CD14-positive monocyte (primary cell): Measurements from ENCODE around the gene GALT. TPM values are rescaled to one million over a fixed set of nuclear protein-coding genes. Genes with fewer than 3 reads are reported as not detected.

Source experiments
- DNase-seq, 3 donors: peaks; one replicate each; pipeline ENCODE4 v3.0.0-alpha.2; 2011 to 2022
- H2AFZ ChIP-seq: 2 replicates; pipeline ENCODE4 v1.6.0; 2012; ENCODE audit warnings: mild to moderate bottlenecking, low read depth, low read length, inconsistent platforms; ENCODE audit not compliant: insufficient read depth, poor library complexity, severe bottlenecking
- H3K27ac ChIP-seq, 2 donors: 1 replicate in 1 of 2; 2 replicates in 1 of 2; pipeline ENCODE4 v1.5.1; 2012 to 2013; ENCODE audit warnings: low read length in 2 of 2, control low read depth in 1 of 2, inconsistent platforms in 1 of 2, low read depth in 1 of 2, mild to moderate bottlenecking in 1 of 2
- H3K27me3 ChIP-seq, 2 donors: one replicate each; pipeline versions ENCODE4 v1.6.0 to v1.6.1; 2011 to 2013; ENCODE audit warnings: low read length in 2 of 2; ENCODE audit not compliant: control insufficient read depth in 2 of 2, insufficient read depth in 2 of 2
- H3K36me3 ChIP-seq, 2 donors: replicated peaks in 1 of 2; 1 replicate in 1 of 2; 2 replicates in 1 of 2; pipeline versions ENCODE4 v1.5.1 to v1.6.1; 2012 to 2013; ENCODE audit warnings: low read length in 2 of 2, control low read depth in 1 of 2, inconsistent platforms in 1 of 2, mild to moderate bottlenecking in 1 of 2; ENCODE audit not compliant: insufficient read depth in 2 of 2, control insufficient read depth in 1 of 2
- H3K4me1 ChIP-seq, 2 donors: 1 replicate in 1 of 2; 2 replicates in 1 of 2; pipeline versions ENCODE4 v1.5.1 to v1.6.1; 2012 to 2013; ENCODE audit warnings: low read length in 2 of 2, control low read depth in 1 of 2, inconsistent platforms in 1 of 2, mild to moderate bottlenecking in 1 of 2, moderate library complexity in 1 of 2; ENCODE audit not compliant: insufficient read depth in 2 of 2, control insufficient read depth in 1 of 2
- H3K4me2 ChIP-seq: replicated peaks from 2 replicates; pipeline ENCODE3; 2012; ENCODE audit warnings: low read length, moderate library complexity, mild to moderate bottlenecking; ENCODE audit not compliant: poor library complexity, severe bottlenecking; ENCODE audit errors: extremely low read depth
- H3K4me3 ChIP-seq, 3 experiments: fragments of 200-600 bp in 1 of 3; sonication (generic) in 1 of 3; replicated peaks in 1 of 3; 1 replicate in 2 of 3; 2 replicates in 1 of 3; pipeline ENCODE4 v1.5.1; 2011 to 2013; ENCODE audit warnings: low read length in 3 of 3, mild to moderate bottlenecking in 3 of 3, control low read depth in 2 of 3, low read depth in 2 of 3, inconsistent platforms in 1 of 3, moderate library complexity in 1 of 3
- H3K79me2 ChIP-seq: 2 replicates; pipeline ENCODE4 v1.6.0; 2012; ENCODE audit warnings: mild to moderate bottlenecking, control low read depth, inconsistent platforms, low read length, moderate library complexity; ENCODE audit not compliant: insufficient read depth
- H3K9ac ChIP-seq: 2 replicates; pipeline ENCODE4 v1.6.0; 2017; ENCODE audit warnings: low read length, mild to moderate bottlenecking; ENCODE audit not compliant: insufficient read depth, poor library complexity, severe bottlenecking
- H3K9me3 ChIP-seq, 2 donors: replicated peaks in 1 of 2; 1 replicate in 1 of 2; 2 replicates in 1 of 2; pipeline versions ENCODE4 v1.5.1 to v1.6.1; 2012 to 2013; ENCODE audit warnings: low read length in 2 of 2, control low read depth in 1 of 2; ENCODE audit not compliant: control insufficient read depth in 1 of 2, insufficient read depth in 1 of 2
- H4K20me1 ChIP-seq: 2 replicates; pipeline ENCODE4 v1.6.0; 2012; ENCODE audit warnings: mild to moderate bottlenecking, low read length, control low read depth, moderate library complexity; ENCODE audit not compliant: insufficient read depth
- H3K27ac Mint-ChIP-seq, 7 donors: one replicate each; pipeline ENCODE4 v1.8.0; 2020; ENCODE audit warnings: mild to moderate bottlenecking in 7 of 7, mixed read lengths in 7 of 7, moderate library complexity in 6 of 7, inconsistent platforms in 2 of 7
- H3K27me3 Mint-ChIP-seq, 3 donors: one replicate each; pipeline ENCODE4 v1.8.0; 2021 to 2022; ENCODE audit warnings: low read depth in 3 of 3, mild to moderate bottlenecking in 3 of 3, mixed read lengths in 3 of 3, moderate library complexity in 3 of 3, inconsistent platforms in 1 of 3
- H3K36me3 Mint-ChIP-seq, 2 donors: one replicate each; pipeline ENCODE4 v1.8.0; 2020; ENCODE audit warnings: mixed read lengths in 2 of 2, inconsistent platforms in 1 of 2, mild to moderate bottlenecking in 1 of 2
- H3K4me1 Mint-ChIP-seq: one replicate; pipeline ENCODE4 v1.8.0; 2020; ENCODE audit warnings: mild to moderate bottlenecking, mixed read lengths
- H3K4me3 Mint-ChIP-seq, 2 donors: one replicate each; pipeline ENCODE4 v1.8.0; 2020; ENCODE audit warnings: mild to moderate bottlenecking in 2 of 2, mixed read lengths in 2 of 2, moderate library complexity in 1 of 2
- H3K9me3 Mint-ChIP-seq, 7 donors: one replicate each; pipeline ENCODE4 v1.8.0; 2020 to 2022; ENCODE audit warnings: mixed read lengths in 7 of 7, mild to moderate bottlenecking in 6 of 7, moderate library complexity in 6 of 7, inconsistent platforms in 2 of 7
- WGBS: methylation state at CpG from one replicate; pipeline ENCODE4 v1.1.5; 2013; ENCODE audit warnings: missing lambda C conversion rate; ENCODE audit not compliant: insufficient coverage; 5-methylcytosine and 5-hydroxymethylcytosine counted together
- intact Hi-C, 2 donors: fragments of 100-400 bp; cut with micrococcal nuclease; formaldehyde crosslinking; loops; one replicate each; pipeline versions ENCODE4 v1.15.0 to v1.15.1; 2023
- polyA plus RNA-seq, 3 donors: library from polyadenylated mRNA; depleted of rRNA in 1 of 3; unstranded in 2 of 3; stranded (reverse) in 1 of 3; fragments of 300-500 nt in 2 of 3; fragments of >200 nt in 1 of 3; fragmentation: Illumina TruSeq in 2 of 3; gene quantifications; 1 replicate in 2 of 3; 2 replicates in 1 of 3; pipeline ENCODE4 v1.2.3, GENCODE V29; 2012 to 2021
- TF ChIP-seq, protein P1 (sequence below): fragments of 200-600 bp; IDR thresholded peaks from one replicate; pipeline ENCODE4 v1.8.0; 2022; ENCODE audit warnings: antibody characterized with exemption, mild to moderate bottlenecking

Gene GALT
- polyA plus RNA-seq, 3 donors: 25.6 to 103 (median 26.9) TPM

DNA sequence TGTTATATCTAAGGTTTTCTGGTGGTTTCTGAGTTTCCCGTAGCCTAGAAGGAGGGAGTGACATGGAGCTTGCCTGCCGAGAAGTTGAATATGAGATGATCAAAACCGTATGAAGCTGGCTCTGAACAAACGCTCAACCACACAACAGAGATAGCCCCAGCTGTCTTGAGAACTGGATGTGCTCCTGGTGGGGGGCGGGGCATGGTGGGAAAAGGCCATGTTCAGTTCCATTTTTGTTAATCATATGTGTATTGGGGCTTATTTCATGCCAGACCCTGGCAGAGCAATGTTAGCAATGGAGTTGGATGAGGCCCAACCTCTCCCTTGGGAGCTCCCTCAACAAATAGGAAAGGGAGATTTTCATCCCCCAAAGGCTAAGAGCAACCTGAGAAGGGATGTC lies 39.8 kb downstream of the GALT start:
- 80% methylated on average over 3 of the region's 5 CpGs for WGBS
- Mint-ChIP-seq H3K4me1 (peaks cover 29% of the 10 kb centered on the region), H3K9me3 (peaks cover 0 to 3% (median 0%) of the 10 kb centered on the region in 7 donors), H3K27ac (no peak overlapping the region), H3K4me3 (no peak overlapping the region), H3K27me3 (peaks cover 0 to 6% (median 3%) of the 10 kb centered on the region in 3 donors), H3K36me3 (no peaks in the 10 kb centered on the region)
- no peaks in the 10 kb centered on the region for H3K9me3 ChIP-seq
- H3K36me3 ChIP-seq: no peaks in the 10 kb centered on the region
- no peaks in the 10 kb centered on the region for H4K20me1 ChIP-seq
- DNase-seq: no peak
- TF ChIP-seq, protein P1, sequence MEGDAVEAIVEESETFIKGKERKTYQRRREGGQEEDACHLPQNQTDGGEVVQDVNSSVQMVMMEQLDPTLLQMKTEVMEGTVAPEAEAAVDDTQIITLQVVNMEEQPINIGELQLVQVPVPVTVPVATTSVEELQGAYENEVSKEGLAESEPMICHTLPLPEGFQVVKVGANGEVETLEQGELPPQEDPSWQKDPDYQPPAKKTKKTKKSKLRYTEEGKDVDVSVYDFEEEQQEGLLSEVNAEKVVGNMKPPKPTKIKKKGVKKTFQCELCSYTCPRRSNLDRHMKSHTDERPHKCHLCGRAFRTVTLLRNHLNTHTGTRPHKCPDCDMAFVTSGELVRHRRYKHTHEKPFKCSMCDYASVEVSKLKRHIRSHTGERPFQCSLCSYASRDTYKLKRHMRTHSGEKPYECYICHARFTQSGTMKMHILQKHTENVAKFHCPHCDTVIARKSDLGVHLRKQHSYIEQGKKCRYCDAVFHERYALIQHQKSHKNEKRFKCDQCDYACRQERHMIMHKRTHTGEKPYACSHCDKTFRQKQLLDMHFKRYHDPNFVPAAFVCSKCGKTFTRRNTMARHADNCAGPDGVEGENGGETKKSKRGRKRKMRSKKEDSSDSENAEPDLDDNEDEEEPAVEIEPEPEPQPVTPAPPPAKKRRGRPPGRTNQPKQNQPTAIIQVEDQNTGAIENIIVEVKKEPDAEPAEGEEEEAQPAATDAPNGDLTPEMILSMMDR: no peak
- no peaks in the 10 kb centered on the region for H3K79me2 ChIP-seq
- no peak overlapping the region for H3K27ac ChIP-seq
- H3K4me3 ChIP-seq: no peak overlapping the region
- H3K9ac ChIP-seq: no peak overlapping the region
- intact Hi-C loops: no loop called here
- no peaks in the 10 kb centered on the region for H3K27me3 ChIP-seq
- H3K4me2 ChIP-seq: no peak overlapping the region
- H2AFZ ChIP-seq: no peak overlapping the region
- peaks cover 20 to 21% of the 10 kb centered on the region in 2 donors for H3K4me1 ChIP-seq

DNA sequence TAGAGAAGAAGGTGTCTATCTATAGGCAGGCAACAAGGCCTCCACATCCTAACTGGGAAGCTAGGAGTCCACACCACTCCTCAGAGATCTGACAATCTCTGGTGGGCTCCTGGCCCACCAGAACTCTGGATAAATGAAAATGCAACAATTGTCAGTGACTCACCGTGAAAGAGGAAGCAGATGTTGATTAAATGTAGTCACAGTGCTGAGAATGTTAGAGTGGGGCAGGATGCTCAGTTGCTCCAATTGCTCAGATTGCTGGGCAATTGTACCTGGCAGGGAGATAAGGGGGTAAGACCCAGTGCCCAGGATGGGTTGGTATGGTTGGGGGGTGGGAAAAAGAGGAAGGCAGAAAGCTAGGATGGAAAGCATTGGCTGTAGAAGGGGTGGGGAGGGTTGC lies 40.3 kb downstream of the GALT start:
- Mint-ChIP-seq H3K9me3 (peaks cover 0 to 1% (median 0%) of the 10 kb centered on the region in 7 donors), H3K4me1 (peaks cover 30% of the 10 kb centered on the region), H3K27me3 (peaks cover 0 to 4% (median 3%) of the 10 kb centered on the region in 3 donors), H3K4me3 (no peak overlapping the region), H3K36me3 (no peaks in the 10 kb centered on the region), H3K27ac (peak overlapping the region in 2 of 7 donors; percentile 52 to 58)
- DNase-seq: peak in 1 of 3 donors; percentile 10
- Histone ChIP-seq H3K9ac (no peak overlapping the region), H2AFZ (no peak overlapping the region), H3K36me3 (no peaks in the 10 kb centered on the region), H3K4me1 (peaks cover 25 to 26% of the 10 kb centered on the region in 2 donors), H3K4me2 (no peak overlapping the region), H3K4me3 (no peak overlapping the region), H3K79me2 (no peaks in the 10 kb centered on the region), H3K27ac (no peak overlapping the region), H4K20me1 (no peaks in the 10 kb centered on the region), H3K9me3 (no peaks in the 10 kb centered on the region), H3K27me3 (no peaks in the 10 kb centered on the region)
- intact Hi-C loops: no loop called here
- 0% methylated on average over 1 of the region's 1 CpG for WGBS
- TF ChIP-seq, protein P1: no peak
